Pancreas (tissue), 10 donors: Measurements from ENCODE around the gene HSF4. TPM values are rescaled to one million over a fixed set of nuclear protein-coding genes. Genes with fewer than 3 reads are reported as not detected.

Experiments used
- ATAC-seq, 4 donors: fragments of 200-7000 bp; cut with Tn5 transposase; one replicate each; pipeline versions ENCODE4 v1.8.0 to v1.9.1; 2020; ENCODE audit warnings: mild to moderate bottlenecking in 4 of 4, moderate library complexity in 4 of 4
- DNase-seq, 6 donors: peaks; one replicate each; pipeline ENCODE4 v3.0.0-alpha.2; 2020
- FAIRE-seq: peaks from 2 replicates; lab custom pipeline; 2012; peaks lifted over from hg19 to GRCh38; lab: Jason Lieb, UNC
- H3K27ac ChIP-seq, 4 donors: fragments of 200-600 bp; sonication (generic); 1 replicate in 3 of 4; 2 replicates in 1 of 4; pipeline versions ENCODE4 v1.5.0 to v1.8.0; 2020
- H3K27me3 ChIP-seq, 4 donors: fragments of 200-600 bp; one replicate each; pipeline ENCODE4 v1.8.0; 2021
- H3K36me3 ChIP-seq, 3 donors: fragments of 200-600 bp; sonication (generic) in 1 of 3; one replicate each; pipeline versions ENCODE4 v1.5.0 to v1.8.0; 2020 to 2021
- H3K4me1 ChIP-seq, 3 donors: fragments of 200-600 bp; one replicate each; pipeline ENCODE4 v1.8.0; 2021
- H3K4me3 ChIP-seq, 4 donors: fragments of 200-600 bp; sonication (generic) in 2 of 4; one replicate each; pipeline versions ENCODE4 v1.5.0 to v1.8.0; 2020 to 2021
- H3K9me3 ChIP-seq, 4 donors: fragments of 200-600 bp; one replicate each; pipeline ENCODE4 v1.8.0; 2021
- WGBS, 2 donors: extraction: QIAGEN DNeasy Blood & Tissue Kit; methylation state at CpG; one replicate each; pipeline ENCODE4 v1.1.7; 2013; 5-methylcytosine and 5-hydroxymethylcytosine counted together
- intact Hi-C, 3 donors: fragments of 100-400 bp; cut with DNase I; formaldehyde crosslinking; loops; one replicate each; pipeline versions ENCODE4 v1.11.1 to v1.14.2; 2022
- polyA plus RNA-seq, 2 donors: library from polyadenylated mRNA; stranded (reverse); fragments of 200-250 nt; gene quantifications; one replicate each; pipeline ENCODE4 v1.2.3, GENCODE V29; 2013
- total RNA-seq, 6 donors: library from RNA; stranded (reverse); fragmentation: NEBNext Ultra II Directional in 4 of 6; extraction: Animal tissue kit (Norgen Biotek cat#: 25700) in 4 of 6; gene quantifications; one replicate each; pipeline versions ENCODE4 v1.2.1 to v1.2.4, GENCODE V29; 2021 to 2023
- TF ChIP-seq, protein P1 (sequence below), 4 donors: fragments of 200-600 bp; sonication (generic) in 3 of 4; IDR thresholded peaks; one replicate each; pipeline versions ENCODE4 v1.5.0 to v1.8.0; 2021; ENCODE audit warnings: antibody characterized with exemption in 4 of 4
- donor health status: healthy with polysubstance abuse.
- donor health status: DM: no; HTN: no; CAD: no; lungs with moderate emphysema.
- donor health status: DM: no; HTN: no; CAD: no.
- donor health status: control.
- donor health status: control.
- donor health status: Bipolar disorder and iron deficiency.
- donor health status: DM: yes; HTN: yes; CAD: no.
- donor health status: DM: no; HTN: no; CAD: no.
- donor health status: DM: no; HTN: no; CAD: no.
- donor health status: DM: yes; HTN: yes; CAD: no.

Gene HSF4
- total and polyA plus RNA-seq, 8 donors: 34.9 to 330 (median 61.6) TPM

DNA sequence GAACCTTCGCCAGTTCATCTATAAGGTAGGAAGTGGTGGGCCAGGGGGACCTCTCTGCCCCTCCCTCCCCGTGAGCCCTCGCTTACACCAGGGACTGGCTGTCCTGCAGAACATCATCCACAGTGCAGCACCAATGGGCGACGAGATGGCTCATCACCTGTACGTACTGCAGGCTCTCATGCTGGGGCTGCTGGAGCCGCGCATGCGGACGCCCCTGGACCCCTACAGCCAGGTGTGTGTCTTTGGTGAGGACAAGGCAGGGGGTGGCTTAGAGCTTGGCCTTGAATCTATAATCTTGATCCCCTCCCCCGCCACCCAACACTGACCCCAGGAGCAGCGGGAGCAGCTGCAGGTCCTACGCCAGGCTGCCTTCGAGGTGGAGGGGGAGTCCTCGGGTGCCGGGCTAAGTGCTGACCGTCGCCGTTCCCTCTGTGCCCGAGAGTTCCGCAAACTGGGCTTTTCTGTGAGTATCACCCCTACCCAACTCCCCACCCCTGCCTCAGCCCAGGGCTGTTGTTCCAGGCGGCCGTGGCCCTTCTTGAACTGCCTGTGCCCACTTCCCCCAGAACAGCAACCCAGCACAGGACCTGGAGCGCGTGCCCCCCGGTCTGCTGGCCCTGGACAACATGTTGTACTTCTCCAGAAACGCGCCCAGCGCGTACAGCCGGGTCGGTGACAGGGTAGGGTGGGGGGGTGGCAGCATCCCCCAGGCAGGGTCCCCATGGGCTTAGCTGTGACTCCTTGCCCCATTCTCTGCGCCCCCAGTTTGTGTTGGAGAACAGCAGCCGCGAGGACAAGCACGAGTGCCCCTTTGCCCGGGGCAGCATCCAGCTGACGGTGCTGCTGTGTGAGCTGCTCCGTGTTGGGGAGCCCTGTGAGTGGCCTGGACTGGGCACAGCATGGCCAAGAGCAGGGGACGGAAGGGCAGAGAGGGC is 37.1 kb downstream of the HSF4 start:
- Histone ChIP-seq H3K36me3 (peaks cover 0 to 39% (median 6%) of the 10 kb centered on the region in 3 donors), H3K9me3 (no peaks in the 10 kb centered on the region), H3K4me3 (no peak overlapping the region), H3K27me3 (no peaks in the 10 kb centered on the region), H3K27ac (no peak overlapping the region), H3K4me1 (no peaks in the 10 kb centered on the region)
- intact Hi-C loops: no loop called here
- DNase-seq (peak in 1 of 6 donors; percentile 41), ATAC-seq (no peak), FAIRE-seq (no peak)
- 91 to 93% methylated on average over 40 of the region's 40 CpGs for WGBS, 2 donors
- TF ChIP-seq, protein P1, sequence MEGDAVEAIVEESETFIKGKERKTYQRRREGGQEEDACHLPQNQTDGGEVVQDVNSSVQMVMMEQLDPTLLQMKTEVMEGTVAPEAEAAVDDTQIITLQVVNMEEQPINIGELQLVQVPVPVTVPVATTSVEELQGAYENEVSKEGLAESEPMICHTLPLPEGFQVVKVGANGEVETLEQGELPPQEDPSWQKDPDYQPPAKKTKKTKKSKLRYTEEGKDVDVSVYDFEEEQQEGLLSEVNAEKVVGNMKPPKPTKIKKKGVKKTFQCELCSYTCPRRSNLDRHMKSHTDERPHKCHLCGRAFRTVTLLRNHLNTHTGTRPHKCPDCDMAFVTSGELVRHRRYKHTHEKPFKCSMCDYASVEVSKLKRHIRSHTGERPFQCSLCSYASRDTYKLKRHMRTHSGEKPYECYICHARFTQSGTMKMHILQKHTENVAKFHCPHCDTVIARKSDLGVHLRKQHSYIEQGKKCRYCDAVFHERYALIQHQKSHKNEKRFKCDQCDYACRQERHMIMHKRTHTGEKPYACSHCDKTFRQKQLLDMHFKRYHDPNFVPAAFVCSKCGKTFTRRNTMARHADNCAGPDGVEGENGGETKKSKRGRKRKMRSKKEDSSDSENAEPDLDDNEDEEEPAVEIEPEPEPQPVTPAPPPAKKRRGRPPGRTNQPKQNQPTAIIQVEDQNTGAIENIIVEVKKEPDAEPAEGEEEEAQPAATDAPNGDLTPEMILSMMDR (IDR thresholded peaks at IDR 0.05): no peak

DNA sequence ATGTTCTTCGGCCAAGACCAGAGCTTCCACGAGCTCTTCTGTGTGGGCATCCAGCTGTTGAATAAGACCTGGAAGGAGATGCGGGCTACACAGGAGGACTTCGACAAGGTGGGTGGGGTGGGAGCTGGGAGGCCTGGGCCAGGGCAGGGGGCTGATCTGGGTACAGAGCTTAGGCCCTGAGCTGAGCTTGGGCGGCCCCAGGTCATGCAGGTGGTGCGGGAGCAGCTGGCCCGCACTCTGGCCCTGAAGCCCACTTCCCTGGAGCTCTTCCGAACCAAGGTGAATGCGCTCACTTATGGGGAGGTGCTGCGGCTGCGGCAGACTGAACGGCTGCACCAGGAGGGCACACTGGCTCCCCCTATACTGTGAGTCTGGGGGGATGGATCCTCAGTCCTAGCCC is 37.9 kb downstream of the HSF4 start:
- H3K4me1 ChIP-seq: no peaks in the 10 kb centered on the region
- 94 to 95% methylated on average over 12 of the region's 12 CpGs for WGBS, 2 donors
- no peaks in the 10 kb centered on the region for H3K27me3 ChIP-seq
- no peak for ATAC-seq
- DNase-seq: no peak
- no peak for FAIRE-seq
- H3K9me3 ChIP-seq: no peaks in the 10 kb centered on the region
- H3K36me3 ChIP-seq: peaks cover 0 to 33% (median 6%) of the 10 kb centered on the region in 3 donors
- no peak overlapping the region for H3K27ac ChIP-seq
- H3K4me3 ChIP-seq: no peak overlapping the region
- intact Hi-C loops: no loop called here
- TF ChIP-seq, protein P1 (IDR thresholded peaks at IDR 0.05): no peak

DNA sequence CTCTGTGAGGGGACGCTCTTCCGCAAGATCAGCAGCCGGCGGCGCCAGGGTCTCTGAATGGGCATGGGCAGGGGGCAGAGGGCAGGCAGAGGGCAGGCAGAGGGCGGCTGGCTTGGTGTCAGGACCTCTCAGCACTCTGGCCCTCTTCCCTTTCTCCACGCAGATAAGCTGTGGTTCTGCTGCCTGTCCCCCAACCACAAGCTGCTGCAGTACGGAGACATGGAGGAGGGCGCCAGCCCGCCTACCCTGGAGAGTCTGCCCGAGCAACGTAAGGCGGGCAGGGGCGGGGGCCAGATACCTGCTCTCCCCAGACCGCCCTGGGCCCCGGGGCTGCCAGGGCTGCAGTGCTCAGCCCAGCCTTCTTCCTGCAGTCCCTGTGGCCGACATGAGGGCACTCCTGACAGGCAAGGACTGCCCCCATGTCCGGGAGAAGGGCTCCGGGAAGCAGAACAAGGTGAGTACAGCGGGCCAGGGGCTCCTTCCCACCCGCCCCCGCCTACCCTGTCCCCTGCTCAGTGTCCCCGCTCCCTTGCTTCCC is 38.5 kb downstream of the HSF4 start:
- ATAC-seq: no peak
- peaks cover 0 to 27% (median 6%) of the 10 kb centered on the region in 3 donors for H3K36me3 ChIP-seq
- 93 to 94% methylated on average over 23 of the region's 23 CpGs for whole genome bisulfite sequencing, 2 donors
- H3K9me3 ChIP-seq: no peaks in the 10 kb centered on the region
- intact Hi-C loops: no loop called here
- H3K27me3 ChIP-seq: no peaks in the 10 kb centered on the region
- no peak for FAIRE-seq
- no peak overlapping the region for H3K27ac ChIP-seq
- H3K4me1 ChIP-seq: no peaks in the 10 kb centered on the region
- TF ChIP-seq, protein P1 (IDR thresholded peaks at IDR 0.05): no peak
- no peak overlapping the region for H3K4me3 ChIP-seq
- DNase-seq: no peak

DNA sequence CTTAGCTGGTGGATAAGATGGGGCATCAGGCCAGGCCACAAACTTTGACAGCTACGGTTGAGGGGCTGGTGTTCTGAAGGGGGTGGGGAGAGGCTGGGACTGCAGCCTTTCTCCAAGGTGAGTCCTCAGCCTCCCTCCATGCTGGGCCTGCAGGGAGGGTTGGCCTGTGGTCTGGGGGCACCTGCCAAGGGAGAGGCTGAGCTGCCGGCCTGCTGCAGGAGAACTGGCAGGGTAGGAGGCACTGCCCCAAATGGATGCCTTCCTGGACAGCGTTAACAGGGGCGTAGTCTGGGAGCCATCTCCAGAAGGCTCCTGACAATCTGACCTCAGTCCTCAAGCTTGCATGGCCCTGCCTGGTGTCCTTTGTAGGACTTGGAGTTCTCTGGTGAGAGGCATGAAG is 39.5 kb downstream of the HSF4 start:
- FAIRE-seq: no peak
- Histone ChIP-seq H3K27ac (no peak overlapping the region), H3K9me3 (no peaks in the 10 kb centered on the region), H3K4me1 (no peaks in the 10 kb centered on the region), H3K4me3 (no peak overlapping the region), H3K27me3 (no peaks in the 10 kb centered on the region), H3K36me3 (peaks cover 0 to 26% (median 6%) of the 10 kb centered on the region in 3 donors)
- TF ChIP-seq, protein P1 (IDR thresholded peaks at IDR 0.05): no peak
- intact Hi-C loops: no loop called here
- WGBS, 2 donors: 88% methylated on average over 4 of the region's 4 CpGs
- no peak for ATAC-seq
- DNase-seq: no peak
